ENCODE results near the gene KIAA1755. TPM values are rescaled to one million over a fixed set of nuclear protein-coding genes. Genes with fewer than 3 reads are reported as not detected.
A peak's percentile ranks its signal among the peaks of the same experiment; 100 is the strongest.
"Not testable (repeated sequence)": the region's sequence is repeated elsewhere in the genome, so short reads cannot be mapped to it uniquely, and the experiment has no call there.

Gene KIAA1755
- total RNA-seq, 2 donors from 2014 or later = not detected

- no peaks in the 10 kb centered on the region for H3K36me3 Mint-ChIP-seq
- DNase-seq (ENCODE audit: low spot score) = no peak
- no peak for ATAC-seq
- no peak overlapping the region for H3K27ac Mint-ChIP-seq
- H3K9me3 Mint-ChIP-seq = no peaks in the 10 kb centered on the region
- H3K27me3 Mint-ChIP-seq = peaks cover 49 to 71% of the 10 kb centered on the region in 2 donors
- peaks cover 0 to 5% of the 10 kb centered on the region in 2 donors for H3K4me1 Mint-ChIP-seq (ENCODE audit: low read depth in 2 of 2)
- no peak overlapping the region for H3K4me3 Mint-ChIP-seq
Observed at GRCh38 chr20:38262931-38263330, 2.4 kb upstream of the KIAA1755 start.

- Mint-ChIP-seq H3K36me3 (no peaks in the 10 kb centered on the region), H3K4me3 (no peak overlapping the region), H3K9me3 (no peaks in the 10 kb centered on the region), H3K27me3 (peaks cover 46 to 67% of the 10 kb centered on the region in 2 donors), H3K4me1 (ENCODE audit: low read depth in 2 of 2) (peaks cover 0 to 5% of the 10 kb centered on the region in 2 donors), H3K27ac (no peak overlapping the region)
- no peak for ATAC-seq
- DNase-seq (ENCODE audit: low spot score) = no peak
Observed at GRCh38 chr20:38261054-38261390, 487 bp upstream of the KIAA1755 start.

GRCh38 chr20:38260025-38260377, 534 bp downstream of the KIAA1755 start:
- no peaks in the 10 kb centered on the region for H3K36me3 Mint-ChIP-seq
- peaks cover 43 to 62% of the 10 kb centered on the region in 2 donors for H3K27me3 Mint-ChIP-seq
- H3K9me3 Mint-ChIP-seq = no peaks in the 10 kb centered on the region
- peaks cover 0 to 5% of the 10 kb centered on the region in 2 donors for H3K4me1 Mint-ChIP-seq (ENCODE audit: low read depth in 2 of 2)
- no peak overlapping the region for H3K4me3 Mint-ChIP-seq
- ATAC-seq = peak in 1 of 2 donors; percentile 52
- no peak for DNase-seq (ENCODE audit: low spot score)
- H3K27ac Mint-ChIP-seq = no peak overlapping the region

GRCh38 chr20:38258545-38259215, 1.9 kb downstream of the KIAA1755 start:
- no peak for ATAC-seq
- Mint-ChIP-seq H3K27ac (no peak overlapping the region), H3K36me3 (no peaks in the 10 kb centered on the region), H3K4me1 (ENCODE audit: low read depth in 2 of 2) (peaks cover 0 to 5% of the 10 kb centered on the region in 2 donors), H3K4me3 (no peak overlapping the region), H3K27me3 (peaks cover 35 to 51% of the 10 kb centered on the region in 2 donors), H3K9me3 (no peaks in the 10 kb centered on the region)
- DNase-seq (ENCODE audit: low spot score) = no peak

- Mint-ChIP-seq H3K36me3 (no peaks in the 10 kb centered on the region), H3K4me1 (ENCODE audit: low read depth in 2 of 2) (peaks cover 0 to 5% of the 10 kb centered on the region in 2 donors), H3K27me3 (peaks cover 26 to 43% of the 10 kb centered on the region in 2 donors), H3K27ac (no peak overlapping the region), H3K4me3 (no peak overlapping the region), H3K9me3 (no peaks in the 10 kb centered on the region)
- ATAC-seq (no peak), DNase-seq (ENCODE audit: low spot score) (no peak)
Observed at GRCh38 chr20:38256966-38257365, 3.6 kb downstream of the KIAA1755 start.

- no peak for DNase-seq (ENCODE audit: low spot score)
- no peak overlapping the region for H3K27ac Mint-ChIP-seq
- peaks cover 23 to 39% of the 10 kb centered on the region in 2 donors for H3K27me3 Mint-ChIP-seq
- no peaks in the 10 kb centered on the region for H3K9me3 Mint-ChIP-seq
- H3K4me1 Mint-ChIP-seq (ENCODE audit: low read depth in 2 of 2) = peaks cover 0 to 3% of the 10 kb centered on the region in 2 donors
- no peak for ATAC-seq
- H3K4me3 Mint-ChIP-seq = no peak overlapping the region
- no peaks in the 10 kb centered on the region for H3K36me3 Mint-ChIP-seq
Observed at GRCh38 chr20:38256021-38256420, 4.5 kb downstream of the KIAA1755 start.

GRCh38 chr20:38255393-38255792, 5.1 kb downstream of the KIAA1755 start:
- H3K36me3 Mint-ChIP-seq = no peaks in the 10 kb centered on the region

GRCh38 chr20:38254621-38255020, 5.9 kb downstream of the KIAA1755 start:
- H3K36me3 Mint-ChIP-seq; DNase-seq (ENCODE audit: low spot score); ATAC-seq; H3K4me3 Mint-ChIP-seq; H3K4me1 Mint-ChIP-seq (ENCODE audit: low read depth in 2 of 2); H3K27ac Mint-ChIP-seq; H3K9me3 Mint-ChIP-seq: not testable (repeated sequence)
- H3K27me3 Mint-ChIP-seq = peaks cover 21 to 27% of the 10 kb centered on the region in 2 donors

More at GRCh38 chr20:38255393-38255792, 5.1 kb downstream of the KIAA1755 start:
- peaks cover 24 to 35% of the 10 kb centered on the region in 2 donors for H3K27me3 Mint-ChIP-seq
- ATAC-seq (no peak), DNase-seq (ENCODE audit: low spot score) (no peak)
- H3K9me3 Mint-ChIP-seq = no peaks in the 10 kb centered on the region
- H3K4me1 Mint-ChIP-seq (ENCODE audit: low read depth in 2 of 2) = no peaks in the 10 kb centered on the region
- H3K27ac Mint-ChIP-seq = no peak overlapping the region
- H3K4me3 Mint-ChIP-seq = no peak overlapping the region

GRCh38 chr20:38253571-38253970, 7.0 kb downstream of the KIAA1755 start:
- DNase-seq (ENCODE audit: low spot score) (no peak), ATAC-seq (no peak)
- peaks cover 16 to 17% of the 10 kb centered on the region in 2 donors for H3K27me3 Mint-ChIP-seq
- no peak overlapping the region for H3K27ac Mint-ChIP-seq
- H3K4me3 Mint-ChIP-seq = no peak overlapping the region
- H3K4me1 Mint-ChIP-seq (ENCODE audit: low read depth in 2 of 2) = no peaks in the 10 kb centered on the region
- H3K36me3 Mint-ChIP-seq = no peaks in the 10 kb centered on the region
- H3K9me3 Mint-ChIP-seq = no peaks in the 10 kb centered on the region

GRCh38 chr20:38252292-38253288, 7.9 kb downstream of the KIAA1755 start:
- Mint-ChIP-seq H3K27ac (no peak overlapping the region), H3K4me3 (no peak overlapping the region), H3K27me3 (peaks cover 11 to 12% of the 10 kb centered on the region in 2 donors), H3K36me3 (no peaks in the 10 kb centered on the region), H3K9me3 (no peaks in the 10 kb centered on the region), H3K4me1 (ENCODE audit: low read depth in 2 of 2) (no peaks in the 10 kb centered on the region)
- ATAC-seq (no peak), DNase-seq (ENCODE audit: low spot score) (no peak)

GRCh38 chr20:38251441-38251840, 9.1 kb downstream of the KIAA1755 start:
- peaks cover 9 to 13% of the 10 kb centered on the region in 2 donors for H3K27me3 Mint-ChIP-seq
- not testable (repeated sequence) for H3K4me3 Mint-ChIP-seq; DNase-seq (ENCODE audit: low spot score); H3K36me3 Mint-ChIP-seq; H3K9me3 Mint-ChIP-seq; H3K4me1 Mint-ChIP-seq (ENCODE audit: low read depth in 2 of 2); ATAC-seq; H3K27ac Mint-ChIP-seq

GRCh38 chr20:38250609-38251008, 9.9 kb downstream of the KIAA1755 start:
- Mint-ChIP-seq H3K9me3 (no peaks in the 10 kb centered on the region), H3K4me1 (ENCODE audit: low read depth in 2 of 2) (no peaks in the 10 kb centered on the region), H3K27me3 (peaks cover 7 to 8% of the 10 kb centered on the region in 2 donors), H3K36me3 (no peaks in the 10 kb centered on the region), H3K27ac (no peak overlapping the region), H3K4me3 (no peak overlapping the region)
- ATAC-seq = no peak
- no peak for DNase-seq (ENCODE audit: low spot score)

GRCh38 chr20:38249536-38250310, 10.8 kb downstream of the KIAA1755 start:
- DNase-seq (ENCODE audit: low spot score) = no peak
- ATAC-seq = peak in 1 of 2 donors; percentile 8
- Mint-ChIP-seq H3K4me1 (ENCODE audit: low read depth in 2 of 2) (no peaks in the 10 kb centered on the region), H3K27me3 (peaks cover 7 to 8% of the 10 kb centered on the region in 2 donors), H3K36me3 (no peaks in the 10 kb centered on the region), H3K27ac (no peak overlapping the region), H3K9me3 (no peaks in the 10 kb centered on the region), H3K4me3 (no peak overlapping the region)

All from natural killer cell treated with Interleukin-12 subunit alpha and Interleukin-12 subunit beta and Interleukin-15 and Interleukin-18, amount 100 ng/mL, for 72 hours (primary cell).